HepG2 (cell line): ENCODE data around the gene UBE2N. TPM values are rescaled to one million over a fixed set of nuclear protein-coding genes. Genes with fewer than 3 reads are reported as not detected.

Experiments used
- CBX2 ChIP-seq, 2 experiments: fragments of 200-600 bp in 1 of 2; sonication (generic); formaldehyde crosslinking in 1 of 2; IDR thresholded peaks; 2 replicates each; pipeline versions ENCODE4 v1.7.0 to v1.8.1; 2018 to 2022; ENCODE audit warnings: low read depth in 2 of 2, low read length in 1 of 2, mild to moderate bottlenecking in 1 of 2, missing genetic modification reagents in 1 of 2
- CHD2 ChIP-seq: IDR thresholded peaks from 2 replicates; pipeline ENCODE4 v1.6.1; 2011; ENCODE audit warnings: low read depth, low read length, improper control_type of control experiment
- DMTF1 ChIP-seq: sonication (generic); formaldehyde crosslinking; IDR thresholded peaks from 2 replicates; pipeline ENCODE4 v1.4.0; 2020; ENCODE audit warnings: mild to moderate bottlenecking, missing genetic modification reagents
- FOXK1 ChIP-seq: sonication (generic); formaldehyde crosslinking; IDR thresholded peaks from 2 replicates; pipeline ENCODE4 v1.4.0; 2020; ENCODE audit warnings: low read depth, missing genetic modification reagents, borderline replicate concordance
- GMEB2 ChIP-seq: IDR thresholded peaks from 2 replicates; pipeline ENCODE4 v1.6.1; 2016; ENCODE audit warnings: missing biosample characterization, missing genetic modification reagents, low read depth
- GPN1 ChIP-seq: sonication (generic); formaldehyde crosslinking; IDR thresholded peaks from 2 replicates; pipeline ENCODE4 v1.5.1; 2020; ENCODE audit warnings: missing genetic modification reagents, borderline replicate concordance
- HNF4A ChIP-seq: sonication (generic); formaldehyde crosslinking; IDR thresholded peaks from 2 replicates; pipeline ENCODE4 v1.4.0; 2020; ENCODE audit warnings: missing genetic modification reagents
- IRF2 ChIP-seq: IDR thresholded peaks from 2 replicates; pipeline ENCODE4 v1.6.1; 2018; ENCODE audit warnings: missing genetic modification reagents, missing compliant biosample characterization
- KAT2B ChIP-seq: fragments of 150-350 bp; IDR thresholded peaks from 2 replicates; pipeline ENCODE4 v1.6.1; 2014; ENCODE audit warnings: low read depth, low read length, borderline replicate concordance
- KDM2A ChIP-seq: sonication (generic); formaldehyde crosslinking; IDR thresholded peaks from 2 replicates; pipeline ENCODE4 v1.4.0; 2020; ENCODE audit warnings: low read depth, missing genetic modification reagents, borderline replicate concordance
- NFRKB ChIP-seq: fragments of 450-650 bp; IDR thresholded peaks from 2 replicates; pipeline ENCODE4 v1.6.1; 2017
- PAWR ChIP-seq: sonication (generic); formaldehyde crosslinking; IDR thresholded peaks from 2 replicates; pipeline ENCODE4 v1.4.0; 2020; ENCODE audit warnings: missing genetic modification reagents, mild to moderate bottlenecking, borderline replicate concordance
- ZC3H4 ChIP-seq: sonication (generic); formaldehyde crosslinking; IDR thresholded peaks from 2 replicates; pipeline ENCODE4 v1.4.0; 2020; ENCODE audit warnings: missing genetic modification reagents, borderline replicate concordance
- ZNF292 ChIP-seq: sonication (generic); formaldehyde crosslinking; IDR thresholded peaks from 2 replicates; pipeline ENCODE4 v1.8.1; 2022; ENCODE audit warnings: mild to moderate bottlenecking, low read depth, missing genetic modification reagents, borderline replicate concordance
- ZNF550 ChIP-seq: sonication (generic); formaldehyde crosslinking; IDR thresholded peaks from 2 replicates; pipeline ENCODE4 v1.4.0; 2020; ENCODE audit warnings: mild to moderate bottlenecking, missing genetic modification reagents, borderline replicate concordance
- ZNF737 ChIP-seq: sonication (generic); formaldehyde crosslinking; IDR thresholded peaks from 2 replicates; pipeline ENCODE4 v1.5.0; 2020; ENCODE audit warnings: missing genetic modification reagents, mild to moderate bottlenecking, borderline replicate concordance
- polyA plus RNA-seq, 8 experiments: library from polyadenylated mRNA; depleted of rRNA in 3 of 8; stranded (reverse) in 7 of 8; unstranded in 1 of 8; fragments of >200 nt; fragmentation: Illumina TruSeq in 4 of 8; extraction: Trizol in 4 of 8; gene quantifications; 2 replicates each; pipeline versions ENCODE4 v1.2.1 to v1.2.3, GENCODE V29; 2011 to 2016; ENCODE audit warnings: low read depth in 4 of 8, missing spikeins in 1 of 8, mixed read lengths in 1 of 8; ENCODE audit not compliant: insufficient read depth in 1 of 8
- total RNA-seq, 5 experiments: library from RNA; depleted of rRNA; stranded (reverse); fragments of >200 nt; fragmentation: Illumina TruSeq; extraction: Trizol; gene quantifications; 2 replicates each; pipeline ENCODE4 v1.2.3, GENCODE V29; 2016; ENCODE audit warnings: low read depth in 1 of 5
- TF ChIP-seq, protein P1 (sequence below): sonication (generic); formaldehyde crosslinking; conservative IDR thresholded peaks from 2 replicates; pipeline ENCODE4 v1.4.0; 2020; ENCODE audit warnings: missing genetic modification reagents
- TF ChIP-seq, protein P2 (sequence below): IDR thresholded peaks from 2 replicates; pipeline ENCODE4 v1.6.1; 2016; ENCODE audit warnings: missing compliant biosample characterization, missing genetic modification reagents, borderline replicate concordance
- TF ChIP-seq, protein P3 (sequence below), 2 experiments: sonication (generic) in 1 of 2; formaldehyde crosslinking in 1 of 2; IDR thresholded peaks; 2 replicates each; pipeline versions ENCODE4 v1.4.0 to v1.6.1; 2018 to 2020; ENCODE audit warnings: missing genetic modification reagents in 2 of 2, borderline replicate concordance in 1 of 2, low read depth in 1 of 2, mild to moderate bottlenecking in 1 of 2, missing biosample characterization in 1 of 2

Gene UBE2N
- total and polyA plus RNA-seq, 2 of the 13 experiments (the other 11 are each of a cell fraction or from before 2014, with no cell fraction given), result 188 to 197 TPM

- TF ChIP-seq, protein P1, sequence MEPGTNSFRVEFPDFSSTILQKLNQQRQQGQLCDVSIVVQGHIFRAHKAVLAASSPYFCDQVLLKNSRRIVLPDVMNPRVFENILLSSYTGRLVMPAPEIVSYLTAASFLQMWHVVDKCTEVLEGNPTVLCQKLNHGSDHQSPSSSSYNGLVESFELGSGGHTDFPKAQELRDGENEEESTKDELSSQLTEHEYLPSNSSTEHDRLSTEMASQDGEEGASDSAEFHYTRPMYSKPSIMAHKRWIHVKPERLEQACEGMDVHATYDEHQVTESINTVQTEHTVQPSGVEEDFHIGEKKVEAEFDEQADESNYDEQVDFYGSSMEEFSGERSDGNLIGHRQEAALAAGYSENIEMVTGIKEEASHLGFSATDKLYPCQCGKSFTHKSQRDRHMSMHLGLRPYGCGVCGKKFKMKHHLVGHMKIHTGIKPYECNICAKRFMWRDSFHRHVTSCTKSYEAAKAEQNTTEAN (CRISPR knock-in tag), result peak; percentile 49; the same call in 1 of the 2 replicates
- TF ChIP-seq ZC3H4 (CRISPR knock-in tag) (no peak), ZNF550 (CRISPR knock-in tag) (no peak), PAWR (CRISPR knock-in tag) (no peak), ZNF737 (CRISPR knock-in tag) (no peak), CBX2 (IDR thresholded peaks at IDR 0.05; ENCODE audit: low read depth, low read length) (no peak), CBX2 (CRISPR knock-in tag; IDR thresholded peaks at IDR 0.05; ENCODE audit: low read depth) (no peak), IRF2 (CRISPR knock-in tag) (no peak), KDM2A (CRISPR knock-in tag) (peak; percentile 67), GMEB2 (CRISPR knock-in tag) (no peak), HNF4A (CRISPR knock-in tag) (no peak), GPN1 (no peak), CHD2 (no peak), KAT2B (no peak), FOXK1 (no peak), ZNF292 (CRISPR knock-in tag) (no peak; the same call in 1 of the 2 replicates), DMTF1 (no peak), NFRKB (no peak)
- TF ChIP-seq, protein P2, sequence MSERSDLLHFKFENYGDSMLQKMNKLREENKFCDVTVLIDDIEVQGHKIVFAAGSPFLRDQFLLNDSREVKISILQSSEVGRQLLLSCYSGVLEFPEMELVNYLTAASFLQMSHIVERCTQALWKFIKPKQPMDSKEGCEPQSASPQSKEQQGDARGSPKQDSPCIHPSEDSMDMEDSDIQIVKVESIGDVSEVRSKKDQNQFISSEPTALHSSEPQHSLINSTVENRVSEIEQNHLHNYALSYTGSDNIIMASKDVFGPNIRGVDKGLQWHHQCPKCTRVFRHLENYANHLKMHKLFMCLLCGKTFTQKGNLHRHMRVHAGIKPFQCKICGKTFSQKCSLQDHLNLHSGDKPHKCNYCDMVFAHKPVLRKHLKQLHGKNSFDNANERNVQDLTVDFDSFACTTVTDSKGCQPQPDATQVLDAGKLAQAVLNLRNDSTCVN (CRISPR knock-in tag), result no peak; the same call in 1 of the 2 replicates
- TF ChIP-seq, protein P3, sequence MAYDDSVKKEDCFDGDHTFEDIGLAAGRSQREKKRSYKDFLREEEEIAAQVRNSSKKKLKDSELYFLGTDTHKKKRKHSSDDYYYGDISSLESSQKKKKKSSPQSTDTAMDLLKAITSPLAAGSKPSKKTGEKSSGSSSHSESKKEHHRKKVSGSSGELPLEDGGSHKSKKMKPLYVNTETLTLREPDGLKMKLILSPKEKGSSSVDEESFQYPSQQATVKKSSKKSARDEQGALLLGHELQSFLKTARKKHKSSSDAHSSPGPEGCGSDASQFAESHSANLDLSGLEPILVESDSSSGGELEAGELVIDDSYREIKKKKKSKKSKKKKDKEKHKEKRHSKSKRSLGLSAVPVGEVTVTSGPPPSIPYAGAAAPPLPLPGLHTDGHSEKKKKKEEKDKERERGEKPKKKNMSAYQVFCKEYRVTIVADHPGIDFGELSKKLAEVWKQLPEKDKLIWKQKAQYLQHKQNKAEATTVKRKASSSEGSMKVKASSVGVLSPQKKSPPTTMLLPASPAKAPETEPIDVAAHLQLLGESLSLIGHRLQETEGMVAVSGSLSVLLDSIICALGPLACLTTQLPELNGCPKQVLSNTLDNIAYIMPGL (CRISPR knock-in tag; IDR thresholded peaks at IDR 0.05; ENCODE audit: borderline replicate concordance in 1 of 2, low read depth in 1 of 2), result peak in 1 of 2 experiments; percentile 21; a peak in 1 of 4 replicates
Measured at GRCh38 chr12:93377252-93378195, 64.2 kb downstream of the UBE2N start, which contains the start of gene NUDT4 (continued).
